ENCODE measurements around the gene SHISA5.
"Not testable (repeated sequence)": the region's sequence is repeated elsewhere in the genome, so short reads cannot be mapped to it uniquely, and the experiment has no call there.

Gene SHISA5

GRCh38 chr3:48518638-48519276, 14.8 kb upstream of the SHISA5 start:
- DNase-seq = no peak

- no peak for DNase-seq
Observed at GRCh38 chr3:48518069-48518468, 14.1 kb upstream of the SHISA5 start.

GRCh38 chr3:48516571-48516970, 12.6 kb upstream of the SHISA5 start:
- no peak for DNase-seq

DNA sequence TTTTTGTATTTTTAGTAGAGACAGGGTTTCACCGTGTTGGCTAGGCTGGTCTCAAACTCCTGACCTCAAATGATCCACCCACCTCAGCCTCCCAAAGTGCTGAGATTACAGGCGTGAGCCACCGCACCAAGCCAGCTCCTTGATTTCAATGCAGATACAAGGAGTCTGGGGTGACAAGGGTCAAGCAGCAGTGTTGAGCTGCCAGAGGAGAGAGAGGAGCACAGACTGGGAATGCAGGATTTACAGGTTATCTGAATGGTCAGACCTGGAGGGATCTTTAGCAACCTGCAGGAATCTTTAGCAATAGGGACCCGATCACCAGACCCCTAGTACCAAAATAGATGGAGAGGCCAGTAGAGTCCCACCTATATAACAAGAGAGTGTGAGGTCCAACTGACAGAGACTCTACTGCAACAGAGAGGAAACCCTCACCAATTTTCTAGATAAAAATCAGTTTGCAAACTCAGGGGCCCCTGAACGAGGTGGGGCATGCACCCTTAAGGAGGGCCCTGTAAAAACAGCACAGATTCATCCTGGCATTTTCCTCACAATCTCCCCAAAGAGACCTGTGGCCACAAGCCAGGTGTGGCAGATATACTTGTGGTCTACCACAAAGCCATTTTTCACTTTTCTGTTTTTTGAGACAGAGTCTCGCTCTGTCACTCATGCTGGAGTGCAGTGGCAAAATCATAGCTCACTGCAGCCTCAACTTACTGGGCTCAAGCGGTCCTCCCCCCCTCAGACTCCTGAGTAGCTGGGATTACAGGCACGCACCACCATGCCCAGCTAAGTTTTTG, 10.7 kb upstream of the SHISA5 start:
- DNase-seq = no peak

- DNase-seq = no peak
Observed at GRCh38 chr3:48511551-48511950, 7.6 kb upstream of the SHISA5 start.

- no peak for DNase-seq
Observed at GRCh38 chr3:48507256-48508061, 3.5 kb upstream of the SHISA5 start.

- no peak for DNase-seq
Observed at GRCh38 chr3:48505968-48506504, 2.1 kb upstream of the SHISA5 start.

DNA sequence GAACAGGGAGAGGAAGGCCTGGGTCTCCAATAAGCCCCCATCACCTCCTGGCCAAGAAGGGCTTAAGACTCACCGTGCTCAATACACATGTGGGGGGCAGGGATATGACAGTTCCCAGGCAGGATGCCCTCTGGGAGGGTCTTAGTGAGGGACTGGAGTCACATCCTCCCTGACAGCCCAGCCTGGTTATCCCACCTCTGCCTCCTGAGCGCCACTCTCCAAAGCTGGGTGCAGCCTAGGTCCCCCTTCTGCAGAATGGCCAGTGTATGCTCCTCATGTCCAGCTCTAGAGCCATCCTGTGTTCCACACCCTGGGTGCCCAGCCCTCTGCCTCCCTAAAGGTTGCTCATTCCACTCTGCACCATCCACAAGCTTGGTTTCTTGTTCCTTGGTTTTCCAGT, 1.2 kb upstream of the SHISA5 start:
- DNase-seq = no peak

GRCh38 chr3:48503401-48504050, 448 bp downstream of the SHISA5 start:
- DNase-seq = no peak

GRCh38 chr3:48502728-48503168, 1.2 kb downstream of the SHISA5 start:
- no peak for DNase-seq

GRCh38 chr3:48502121-48502520, 1.9 kb downstream of the SHISA5 start:
- no peak for DNase-seq

DNA sequence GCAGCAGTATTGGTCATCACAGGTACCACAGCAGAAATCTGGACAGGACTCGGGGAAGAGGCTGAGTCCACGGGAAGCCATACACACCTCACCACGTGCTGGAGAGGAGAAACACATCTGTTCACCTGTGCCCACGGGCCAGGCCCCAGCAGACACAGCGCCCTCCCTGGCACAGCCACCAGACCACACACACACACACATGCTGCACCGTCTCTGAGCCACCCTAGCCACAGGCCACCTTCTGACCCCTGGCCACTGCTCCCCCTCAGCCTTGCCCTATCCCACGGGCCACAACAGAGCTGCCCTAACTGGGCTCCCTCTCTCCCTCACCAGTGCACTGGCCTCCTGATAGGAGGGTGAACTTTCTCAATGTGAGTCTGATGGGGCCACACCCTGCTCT, 2.8 kb downstream of the SHISA5 start:
- no peak for DNase-seq

- DNase-seq = no peak
Observed at GRCh38 chr3:48500656-48501055, 3.3 kb downstream of the SHISA5 start.

DNA sequence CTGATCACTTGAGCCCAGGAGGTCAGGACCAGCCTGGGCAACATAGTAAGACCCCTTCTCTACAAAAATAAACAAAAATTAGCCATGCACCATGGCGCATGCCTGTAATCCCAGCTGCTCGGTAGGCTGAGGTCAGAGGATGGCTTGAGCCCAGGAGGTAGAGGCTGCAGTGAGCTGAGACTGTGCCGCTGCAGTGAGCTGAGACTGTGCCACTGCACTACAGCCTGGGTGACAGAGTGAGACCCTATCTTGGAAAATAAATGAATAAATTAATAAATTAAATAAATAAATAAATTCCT, 10.8 kb downstream of the SHISA5 start:
- no peak for DNase-seq

- DNase-seq = no peak
Observed at GRCh38 chr3:48492461-48493202, 11.3 kb downstream of the SHISA5 start.

GRCh38 chr3:48486952-48487351, 17.0 kb downstream of the SHISA5 start:
- no peak for DNase-seq

DNA sequence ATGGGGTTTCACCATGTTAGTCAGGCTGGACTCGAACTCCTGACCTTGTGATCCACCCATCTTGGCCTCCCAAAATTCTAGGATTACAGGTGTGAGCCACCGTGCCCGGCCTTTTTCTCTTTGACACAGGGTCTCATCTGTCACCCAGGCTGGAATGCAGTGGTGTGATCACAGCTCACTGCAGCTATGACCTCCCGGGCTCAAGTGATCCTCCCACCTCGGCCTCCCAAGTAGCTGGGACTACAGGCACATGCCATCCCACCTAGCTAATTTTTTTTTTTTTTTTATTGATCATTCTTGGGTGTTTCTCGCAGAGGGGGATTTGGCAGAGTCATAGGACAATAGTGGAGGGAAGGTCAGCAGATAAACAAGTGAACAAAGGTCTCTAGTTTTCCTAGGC, 21.2 kb downstream of the SHISA5 start:
- not testable (repeated sequence) for DNase-seq

GRCh38 chr3:48480891-48481290, 23.1 kb downstream of the SHISA5 start:
- not testable (repeated sequence) for DNase-seq

DNA sequence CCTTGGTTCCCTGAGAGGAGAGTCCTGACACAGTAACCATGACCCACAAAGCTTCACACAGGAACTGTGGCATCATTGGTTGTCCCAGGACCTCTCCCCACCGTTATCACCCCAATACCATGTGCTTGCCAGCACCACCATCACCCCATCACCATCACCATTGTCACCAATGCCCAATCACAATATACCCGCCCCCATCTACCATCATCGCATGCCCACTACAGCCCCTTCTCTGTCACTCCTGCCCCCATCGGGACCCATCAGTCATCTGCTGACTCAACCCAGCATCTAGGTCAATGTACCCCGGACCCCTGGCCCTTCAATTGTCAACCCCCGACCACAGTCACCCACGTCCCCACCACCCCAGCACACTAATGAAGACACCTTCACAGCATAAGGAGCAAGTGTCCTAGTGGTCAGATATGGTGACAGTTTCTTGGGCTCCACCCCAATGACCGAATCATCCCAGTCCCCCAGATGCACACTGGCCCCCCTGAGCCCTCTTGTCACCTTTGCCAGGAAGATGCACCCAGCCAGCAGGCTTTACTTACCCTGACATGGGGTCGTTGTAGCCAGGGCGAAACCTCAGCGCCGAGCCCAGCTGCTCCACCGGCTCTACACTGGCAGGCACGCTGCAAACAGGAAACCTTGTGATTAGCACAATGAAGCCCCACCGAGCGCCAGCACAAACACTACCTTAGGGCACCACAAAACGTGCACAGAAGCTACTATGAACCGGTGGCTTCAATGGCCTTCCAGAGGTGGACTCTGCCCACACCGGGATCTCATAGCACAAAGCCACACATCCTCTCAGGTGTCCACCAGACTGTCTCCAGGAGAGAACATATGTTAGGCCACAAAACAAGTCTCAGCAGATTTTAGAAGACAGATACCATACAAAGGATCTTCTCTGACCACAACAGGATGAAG, 25.1 kb downstream of the SHISA5 start:
- no peak for DNase-seq

- no peak for DNase-seq
Observed at GRCh38 chr3:48477959-48478520, 25.9 kb downstream of the SHISA5 start.
